ENCODE data around the gene ATP6V1E1.
"Not testable (repeated sequence)": the region's sequence is repeated elsewhere in the genome, so short reads cannot be mapped to it uniquely, and the experiment has no call there.

The ATP6V1E1 gene

GRCh38 chr22:17628406-17629172 is at the start of gene ATP6V1E1:
Gene ATP6V1E1 (minus strand): TSS chr22:17628749. CDS start chr22:17628635, 114 bp downstream.
- peak; percentile 96 for DNase-seq (ENCODE audit: low read depth)

- DNase-seq (ENCODE audit: low read depth) = no peak
Observed at GRCh38 chr22:17675584-17675983, 47.0 kb upstream of the ATP6V1E1 start.

DNA sequence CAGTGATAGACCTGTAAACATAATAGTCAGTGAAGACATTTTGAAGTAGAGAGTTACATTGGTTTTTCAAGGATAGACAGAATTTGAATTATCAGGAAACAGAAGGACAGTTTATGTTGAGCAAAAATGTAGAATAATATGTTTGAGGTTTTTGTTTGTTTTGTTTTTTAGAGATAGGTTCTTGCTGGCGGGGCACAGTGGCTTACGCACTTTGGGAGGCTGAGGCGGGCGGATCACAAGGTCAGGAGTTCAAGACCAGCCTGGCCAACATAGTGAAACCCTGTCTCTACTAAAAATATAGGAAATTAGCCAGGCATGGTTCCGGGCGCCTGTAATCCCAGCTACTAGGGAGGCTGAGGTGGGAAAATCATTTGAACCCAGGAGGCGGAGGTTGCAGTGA is 45.6 kb upstream of the ATP6V1E1 start:
- DNase-seq (ENCODE audit: low read depth) = no peak

- no peak for DNase-seq (ENCODE audit: low read depth)
Observed at GRCh38 chr22:17672417-17672991, 44.0 kb upstream of the ATP6V1E1 start.

DNA sequence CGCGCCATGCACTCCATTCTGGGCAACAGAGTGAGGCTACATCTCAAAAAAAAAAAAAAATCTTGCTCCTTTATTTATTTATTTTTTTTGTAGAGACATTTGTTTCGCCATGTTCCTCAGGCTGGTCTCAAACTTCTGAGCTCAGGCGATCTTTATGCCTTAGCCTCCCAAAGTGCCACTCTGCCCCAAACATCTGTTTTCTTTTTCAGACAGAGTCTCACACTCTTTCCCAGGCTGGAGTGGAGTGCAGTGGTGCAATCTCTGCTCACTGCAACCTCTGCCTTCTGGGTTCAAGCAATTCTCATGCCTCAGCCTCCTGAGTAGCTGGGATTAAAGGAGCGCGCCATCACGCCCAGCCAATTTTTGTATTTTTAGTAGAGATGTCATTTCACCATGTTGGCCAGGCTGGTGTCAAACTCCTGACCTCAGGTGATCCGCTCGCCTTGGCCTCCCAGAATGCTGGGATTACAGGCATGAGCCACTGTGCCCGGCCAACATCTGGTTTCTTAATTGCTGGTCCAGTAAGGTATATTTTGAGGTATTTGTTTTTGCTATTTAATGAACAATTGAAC is 43.1 kb upstream of the ATP6V1E1 start:
- DNase-seq (ENCODE audit: low read depth) = not testable (repeated sequence)

DNA sequence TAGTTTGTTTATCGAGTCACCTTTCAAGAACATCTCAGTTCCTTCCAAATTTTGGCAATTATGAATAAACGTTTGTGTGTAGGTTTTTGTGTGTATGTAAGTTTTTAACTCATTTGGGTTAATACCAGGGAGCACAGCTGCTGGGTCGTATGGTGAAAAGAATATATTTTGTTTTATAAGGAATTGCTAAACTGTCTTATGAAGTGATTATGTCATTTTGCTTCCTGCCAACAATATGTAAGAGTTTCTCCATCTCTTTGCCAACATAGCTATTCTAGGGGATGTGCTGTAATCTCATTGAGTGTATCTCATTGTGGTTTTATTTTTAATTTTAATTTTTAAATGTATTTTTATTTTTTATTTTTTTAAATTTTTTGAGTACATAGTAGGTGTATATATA is 37.3 kb upstream of the ATP6V1E1 start:
- DNase-seq (ENCODE audit: low read depth) = peak; percentile 2

- no peak for DNase-seq (ENCODE audit: low read depth)
Observed at GRCh38 chr22:17665248-17665647, 36.7 kb upstream of the ATP6V1E1 start.

GRCh38 chr22:17664414-17665055 is 36.0 kb upstream of the ATP6V1E1 start:
- DNase-seq (ENCODE audit: low read depth) = no peak

GRCh38 chr22:17656870-17657395 is 28.4 kb upstream of the ATP6V1E1 start:
- no peak for DNase-seq (ENCODE audit: low read depth)

DNA sequence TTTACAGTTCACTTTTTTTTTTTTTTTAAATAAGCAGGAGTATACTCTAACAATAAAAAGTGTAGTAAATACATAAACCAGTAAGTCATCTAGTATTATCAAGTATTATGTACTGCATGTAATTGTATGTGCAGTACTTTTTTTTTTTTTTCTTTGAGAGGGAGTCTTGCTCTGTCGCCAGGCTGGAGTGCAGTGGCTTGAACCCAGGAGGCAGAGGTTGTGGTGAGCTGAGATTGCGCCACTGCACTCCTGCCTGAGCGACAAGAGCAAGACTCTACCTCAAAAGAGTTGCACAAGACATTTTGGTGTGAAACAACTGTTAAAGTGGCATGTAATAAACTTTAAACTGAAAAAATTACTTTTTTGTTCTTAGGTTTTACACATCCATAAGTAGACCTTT is 26.7 kb upstream of the ATP6V1E1 start:
- DNase-seq (ENCODE audit: low read depth) = no peak

DNA sequence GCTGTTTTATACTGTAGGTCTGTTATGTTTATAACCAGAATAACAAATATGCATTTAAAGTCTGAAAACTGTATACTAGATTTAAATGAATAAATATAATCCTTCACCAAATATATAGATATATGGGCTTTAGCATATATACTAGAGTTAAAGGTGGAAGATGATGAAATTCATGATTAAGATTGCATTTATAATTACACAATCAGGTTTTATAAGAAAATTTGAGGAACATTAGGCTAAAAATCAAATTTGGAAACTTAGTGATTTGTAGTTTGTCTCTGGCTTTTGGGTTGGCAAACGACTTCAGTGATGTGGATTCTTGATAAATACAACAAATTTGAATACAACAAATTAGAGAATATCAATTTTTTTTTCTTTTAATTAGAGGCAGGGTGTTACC is 20.0 kb upstream of the ATP6V1E1 start:
- no peak for DNase-seq (ENCODE audit: low read depth)

GRCh38 chr22:17647991-17648390 is 19.4 kb upstream of the ATP6V1E1 start:
- no peak for DNase-seq (ENCODE audit: low read depth)

GRCh38 chr22:17647452-17647851 is 18.9 kb upstream of the ATP6V1E1 start:
- no peak for DNase-seq (ENCODE audit: low read depth)

DNA sequence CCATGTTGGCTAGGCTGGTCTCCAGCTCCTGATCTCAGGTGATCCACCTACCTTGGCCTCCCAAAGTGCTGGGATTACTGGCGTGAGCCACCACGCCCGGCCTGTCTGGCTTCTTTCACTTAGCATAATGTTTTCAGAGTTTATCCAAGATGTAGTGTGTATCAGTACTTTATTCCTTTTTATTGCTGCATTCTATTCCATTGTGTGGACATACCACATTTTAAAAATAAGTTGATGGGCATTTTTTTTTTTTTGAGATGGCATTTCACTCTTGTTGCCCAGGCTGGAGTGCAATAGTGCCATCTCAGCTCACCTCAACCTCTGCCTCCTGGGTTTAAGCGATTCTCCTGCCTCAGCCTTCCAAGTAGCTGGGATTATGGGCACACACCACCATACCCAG is 13.8 kb upstream of the ATP6V1E1 start:
- DNase-seq (ENCODE audit: low read depth) = not testable (repeated sequence)

DNA sequence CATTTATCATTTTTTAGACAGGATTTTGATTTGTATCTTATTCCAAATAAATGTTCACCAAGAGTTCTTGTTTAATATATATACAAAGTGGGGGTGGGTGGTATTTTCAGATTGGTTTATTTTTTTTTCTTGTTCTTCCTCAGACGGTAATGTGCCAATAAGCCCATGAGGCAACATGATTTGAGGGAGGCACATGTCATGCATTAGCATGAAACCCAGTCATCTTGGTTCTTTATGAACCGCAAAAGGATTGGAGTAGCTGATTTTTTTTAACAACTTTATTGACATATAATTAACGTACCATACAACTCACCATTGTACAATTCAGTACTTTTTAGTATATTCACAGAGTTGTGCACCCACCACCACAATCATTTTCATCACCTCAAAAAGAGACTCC is 12.7 kb upstream of the ATP6V1E1 start:
- no peak for DNase-seq (ENCODE audit: low read depth)

DNA sequence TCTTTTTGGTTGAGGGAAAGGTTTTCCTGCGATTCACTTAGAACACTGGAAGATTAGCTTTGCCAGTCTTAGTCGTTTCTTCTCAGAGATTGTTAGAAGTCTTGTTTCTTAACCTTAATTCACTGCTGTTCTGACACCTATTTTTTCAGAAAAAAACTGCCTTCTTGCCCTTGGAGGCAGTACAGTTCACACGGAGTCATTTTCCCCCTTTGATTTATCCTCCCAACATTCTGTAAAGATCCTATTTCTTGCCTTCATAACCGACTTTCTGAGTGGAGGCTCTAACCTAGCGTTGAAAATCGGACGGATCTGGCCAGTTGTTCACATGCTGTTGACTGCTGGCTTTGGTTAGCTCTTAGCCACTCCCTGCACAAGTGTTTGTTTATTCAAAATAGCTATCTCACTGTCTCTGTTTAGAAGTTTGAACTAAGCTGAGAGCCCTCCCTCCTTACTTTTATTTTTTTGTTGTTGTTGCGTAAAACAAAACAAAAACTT is 10.7 kb upstream of the ATP6V1E1 start:
- no peak for DNase-seq (ENCODE audit: low read depth)

DNA sequence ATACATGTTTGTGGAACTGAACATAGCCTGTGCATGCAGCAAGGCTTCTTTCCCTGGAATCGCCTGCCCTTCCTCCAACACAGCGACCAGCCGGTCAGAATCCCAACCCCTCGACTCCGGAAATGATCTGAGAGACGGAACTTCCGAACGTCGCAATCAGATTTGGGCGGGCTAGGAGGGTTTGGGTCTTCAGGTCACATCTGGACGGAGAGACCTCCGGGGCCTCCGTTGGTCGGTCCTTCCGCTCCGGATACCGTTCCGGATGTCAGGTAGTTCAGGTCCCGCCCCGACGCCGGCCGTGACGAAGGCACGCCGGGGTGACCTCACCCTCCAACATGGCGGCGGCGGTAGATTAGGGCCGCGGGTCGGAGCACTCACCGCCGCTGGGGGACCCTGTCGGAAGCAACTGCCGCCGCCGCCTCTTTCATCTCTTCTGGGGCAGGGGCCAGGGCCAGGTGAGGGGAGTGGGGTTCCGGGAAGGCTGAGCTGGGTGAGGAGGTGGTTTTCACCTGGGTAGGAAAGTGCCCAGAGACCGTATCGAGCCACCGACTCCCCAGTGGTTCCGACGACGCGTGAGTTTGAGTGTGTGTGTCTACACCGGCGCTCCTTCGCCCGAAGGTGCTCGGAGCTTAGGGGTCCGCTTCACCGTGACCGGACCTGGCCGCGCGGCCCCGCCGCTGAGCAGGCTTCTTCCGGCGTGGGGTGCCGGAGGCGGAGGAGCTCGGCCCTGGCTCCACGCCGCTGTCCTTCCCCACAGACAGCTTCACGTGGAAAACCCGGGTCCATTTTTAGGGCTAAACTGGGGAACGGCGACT is 10.1 kb upstream of the ATP6V1E1 start, which contains the start of gene BCL2L13:
Gene BCL2L13, plus strand, starts transcription at position 326 of the 815 bp plus-strand sequence. CDS start 16,955 bp downstream, outside the sequence.
- peak; percentile 76 for DNase-seq (ENCODE audit: low read depth)

DNA sequence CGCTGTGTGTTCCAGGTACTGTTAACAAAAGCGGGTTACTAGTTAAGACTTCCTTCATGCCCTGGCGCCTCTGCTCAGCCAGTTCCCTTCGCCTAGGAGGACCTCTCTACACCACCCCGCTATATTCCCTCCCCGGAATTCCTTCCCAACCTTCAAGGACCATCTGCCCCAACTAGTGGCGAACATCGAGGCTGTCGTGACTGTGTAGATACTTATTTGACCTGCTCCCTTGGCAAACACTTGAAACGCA is 9.6 kb upstream of the ATP6V1E1 start:
- DNase-seq (ENCODE audit: low read depth) = no peak

GRCh38 chr22:17637490-17638181 is 9.1 kb upstream of the ATP6V1E1 start:
- no peak for DNase-seq (ENCODE audit: low read depth)

GRCh38 chr22:17636850-17637249 is 8.3 kb upstream of the ATP6V1E1 start:
- not testable (repeated sequence) for DNase-seq (ENCODE audit: low read depth)

DNA sequence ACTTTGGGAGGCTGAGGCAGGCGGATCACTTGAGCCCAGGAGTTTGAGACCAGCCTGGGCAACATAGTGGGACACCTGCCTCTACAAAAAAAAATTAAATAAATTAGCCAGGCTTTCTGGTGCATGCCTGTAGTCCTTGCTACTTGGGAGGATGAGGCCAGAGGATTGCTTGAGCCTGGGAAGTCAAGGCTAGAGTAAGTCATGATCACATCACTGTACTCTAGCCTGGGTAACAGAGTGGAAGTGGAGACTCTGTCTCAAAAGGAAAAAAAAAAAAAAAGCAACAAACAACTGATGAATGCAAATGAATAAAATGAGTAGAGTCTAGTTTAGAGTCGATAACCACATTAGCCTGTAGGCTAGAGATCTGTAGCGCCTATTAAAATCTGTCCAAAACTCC is 6.1 kb upstream of the ATP6V1E1 start:
- no peak for DNase-seq (ENCODE audit: low read depth)

All from stromal cell of bone marrow (primary cell).